Sigmoid colon (tissue), 7 donors: ENCODE data around the gene GALM. TPM values are rescaled to one million over a fixed set of nuclear protein-coding genes. Genes with fewer than 3 reads are reported as not detected.

ENCODE experiments used
- DNase-seq: peaks from one replicate; pipeline ENCODE4 v3.0.0-alpha.2; 2019
- H3K27ac ChIP-seq, 4 donors: fragments of 200-600 bp; sonication (generic); one replicate each; pipeline ENCODE4 v1.5.1; 2016 to 2019; ENCODE audit warnings: mild to moderate bottlenecking in 1 of 4
- H3K27me3 ChIP-seq, 3 donors: fragments of 200-600 bp; sonication (generic); one replicate each; pipeline ENCODE4 v1.5.1; 2019; ENCODE audit warnings: mild to moderate bottlenecking in 1 of 3
- H3K36me3 ChIP-seq, 4 donors: fragments of 200-600 bp; sonication (generic); one replicate each; pipeline ENCODE4 v1.5.1; 2016 to 2019
- H3K4me1 ChIP-seq, 4 donors: fragments of 200-600 bp; sonication (generic); one replicate each; pipeline ENCODE4 v1.5.1; 2017 to 2019
- H3K4me3 ChIP-seq, 4 donors: fragments of 200-600 bp; sonication (generic); one replicate each; pipeline ENCODE4 v1.5.1; 2017 to 2019; ENCODE audit warnings: mild to moderate bottlenecking in 2 of 4, moderate library complexity in 1 of 4
- H3K9me3 ChIP-seq, 4 donors: fragments of 200-600 bp in 3 of 4; sonication (generic) in 3 of 4; one replicate each; pipeline versions ENCODE4 v1.5.1 to v1.6.1; 2013 to 2019
- CTCF ChIP-seq, 4 experiments: fragments of 450-650 bp in 3 of 4; fragments of 200-600 bp in 1 of 4; IDR thresholded peaks; one replicate each; pipeline ENCODE4 v1.5.1; 2016 to 2019; ENCODE audit warnings: antibody characterized with exemption in 4 of 4, mild to moderate bottlenecking in 3 of 4, moderate library complexity in 2 of 4
- EP300 ChIP-seq, 4 donors: sonication (generic); formaldehyde crosslinking; IDR thresholded peaks; one replicate each; pipeline ENCODE4 v1.6.1; 2017; ENCODE audit warnings: antibody characterized with exemption in 4 of 4
- POLR2A ChIP-seq, 2 donors: fragments of 450-650 bp; IDR thresholded peaks; one replicate each; pipeline ENCODE4 v1.6.1; 2016; ENCODE audit warnings: antibody characterized with exemption in 2 of 2, mild to moderate bottlenecking in 2 of 2, moderate library complexity in 2 of 2
- POLR2AphosphoS5 ChIP-seq, 4 donors: sonication (generic); formaldehyde crosslinking; IDR thresholded peaks; one replicate each; pipeline ENCODE4 v1.6.1; 2017; ENCODE audit warnings: antibody characterized with exemption in 4 of 4
- WGBS, 2 donors: extraction: QIAGEN DNeasy Blood & Tissue Kit; methylation state at CpG; one replicate each; pipeline ENCODE4 v1.1.7; 2013; 5-methylcytosine and 5-hydroxymethylcytosine counted together
- intact Hi-C: fragments of 100-400 bp; cut with DNase I; formaldehyde crosslinking; loops from one replicate; pipeline ENCODE4 v1.15.1; 2023
- polyA plus RNA-seq, 3 donors: library from polyadenylated mRNA; stranded (reverse); fragments of 200-250 nt; gene quantifications; one replicate each; pipeline ENCODE4 v1.2.3, GENCODE V29; 2013
- total RNA-seq, 4 donors: library from RNA; depleted of rRNA; stranded (reverse); fragments of >200 nt; gene quantifications; one replicate each; pipeline ENCODE4 v1.1.0, GENCODE V29; 2016
- donor health status: healthy with polysubstance abuse.
- donor health status: Bipolar disorder and iron deficiency.
- donor health status: healthy.

Gene GALM
- total and polyA plus RNA-seq, 7 donors = 9.5 to 45.1 (median 35.2) TPM

- WGBS, 2 donors = 78 to 81% methylated on average over 2 of the region's 2 CpGs
- intact Hi-C loops = no loop called here
Observed at GRCh38 chr2:38631976-38632375, 33.9 kb upstream of the GALM start.

GRCh38 chr2:38632980-38633379, 32.9 kb upstream of the GALM start:
- H3K9me3 ChIP-seq = no peaks in the 10 kb centered on the region
- TF ChIP-seq POLR2AphosphoS5 (IDR thresholded peaks at IDR 0.05) (no peak), EP300 (IDR thresholded peaks at IDR 0.05) (no peak), POLR2A (IDR thresholded peaks at IDR 0.05) (no peak), CTCF (IDR thresholded peaks at IDR 0.05) (no peak)
- H3K27ac ChIP-seq = no peak overlapping the region
- intact Hi-C loops = no loop called here
- no peaks in the 10 kb centered on the region for H3K27me3 ChIP-seq
- H3K4me3 ChIP-seq = no peak overlapping the region
- DNase-seq = no peak
- no peaks in the 10 kb centered on the region for H3K36me3 ChIP-seq
- no peaks in the 10 kb centered on the region for H3K4me1 ChIP-seq

More at GRCh38 chr2:38631976-38632375, 33.9 kb upstream of the GALM start:
- Histone ChIP-seq H3K4me1 (no peaks in the 10 kb centered on the region), H3K4me3 (no peak overlapping the region), H3K27me3 (no peaks in the 10 kb centered on the region), H3K9me3 (no peaks in the 10 kb centered on the region), H3K36me3 (no peaks in the 10 kb centered on the region), H3K27ac (no peak overlapping the region)
- no peak for DNase-seq
- TF ChIP-seq POLR2AphosphoS5 (IDR thresholded peaks at IDR 0.05) (no peak), EP300 (IDR thresholded peaks at IDR 0.05) (no peak), POLR2A (IDR thresholded peaks at IDR 0.05) (no peak), CTCF (IDR thresholded peaks at IDR 0.05) (no peak)

GRCh38 chr2:38633895-38634294, 32.0 kb upstream of the GALM start:
- no peak overlapping the region for H3K27ac ChIP-seq
- H3K36me3 ChIP-seq = no peaks in the 10 kb centered on the region
- H3K4me1 ChIP-seq = no peaks in the 10 kb centered on the region
- no peaks in the 10 kb centered on the region for H3K9me3 ChIP-seq
- 60% methylated on average over 2 of the region's 2 CpGs for WGBS, 2 donors
- intact Hi-C loops = no loop called here
- TF ChIP-seq POLR2AphosphoS5 (IDR thresholded peaks at IDR 0.05) = no peak
- TF ChIP-seq POLR2A (IDR thresholded peaks at IDR 0.05) = no peak
- TF ChIP-seq CTCF (IDR thresholded peaks at IDR 0.05) = no peak
- TF ChIP-seq EP300 (IDR thresholded peaks at IDR 0.05) = no peak
- no peak overlapping the region for H3K4me3 ChIP-seq
- DNase-seq = no peak
- no peaks in the 10 kb centered on the region for H3K27me3 ChIP-seq

GRCh38 chr2:38634684-38635083, 31.2 kb upstream of the GALM start:
- Histone ChIP-seq H3K27ac (no peak overlapping the region), H3K36me3 (no peaks in the 10 kb centered on the region), H3K4me1 (no peaks in the 10 kb centered on the region), H3K27me3 (no peaks in the 10 kb centered on the region), H3K9me3 (no peaks in the 10 kb centered on the region), H3K4me3 (no peak overlapping the region)
- WGBS, 2 donors = 40 to 75% methylated on average over 3 of the region's 3 CpGs
- intact Hi-C loops = no loop called here
- no peak for DNase-seq
- no peak for TF ChIP-seq CTCF (IDR thresholded peaks at IDR 0.05)
- TF ChIP-seq EP300 (IDR thresholded peaks at IDR 0.05) = no peak
- no peak for TF ChIP-seq POLR2AphosphoS5 (IDR thresholded peaks at IDR 0.05)
- no peak for TF ChIP-seq POLR2A (IDR thresholded peaks at IDR 0.05)

GRCh38 chr2:38635139-38635538, 30.8 kb upstream of the GALM start:
- TF ChIP-seq POLR2AphosphoS5 (IDR thresholded peaks at IDR 0.05) = no peak
- no peak for TF ChIP-seq POLR2A (IDR thresholded peaks at IDR 0.05)
- no peak for TF ChIP-seq EP300 (IDR thresholded peaks at IDR 0.05)
- TF ChIP-seq CTCF (IDR thresholded peaks at IDR 0.05) = no peak
- 89 to 92% methylated on average over 4 of the region's 4 CpGs for WGBS, 2 donors
- H3K4me1 ChIP-seq = no peaks in the 10 kb centered on the region
- no peak overlapping the region for H3K4me3 ChIP-seq
- no peaks in the 10 kb centered on the region for H3K36me3 ChIP-seq
- no peak overlapping the region for H3K27ac ChIP-seq
- H3K9me3 ChIP-seq = no peaks in the 10 kb centered on the region
- intact Hi-C loops = no loop called here
- H3K27me3 ChIP-seq = no peaks in the 10 kb centered on the region
- DNase-seq = no peak
